GM12891 (cell line): Measurements from ENCODE around the gene GSTO2.

Experiments
- POLR2A ChIP-seq: IDR thresholded peaks from 2 replicates; pipeline ENCODE4 v1.6.1; 2011; ENCODE audit warnings: low read depth, low read length, control low read depth
- POU2F2 ChIP-seq: IDR thresholded peaks from 2 replicates; pipeline ENCODE4 v1.6.1; 2011; ENCODE audit warnings: low read depth, mild to moderate bottlenecking, control low read depth, low read length, moderate library complexity
- TAF1 ChIP-seq: IDR thresholded peaks from 2 replicates; pipeline ENCODE4 v1.6.1; 2011; ENCODE audit warnings: low read depth, low read length, control low read depth

DNA sequence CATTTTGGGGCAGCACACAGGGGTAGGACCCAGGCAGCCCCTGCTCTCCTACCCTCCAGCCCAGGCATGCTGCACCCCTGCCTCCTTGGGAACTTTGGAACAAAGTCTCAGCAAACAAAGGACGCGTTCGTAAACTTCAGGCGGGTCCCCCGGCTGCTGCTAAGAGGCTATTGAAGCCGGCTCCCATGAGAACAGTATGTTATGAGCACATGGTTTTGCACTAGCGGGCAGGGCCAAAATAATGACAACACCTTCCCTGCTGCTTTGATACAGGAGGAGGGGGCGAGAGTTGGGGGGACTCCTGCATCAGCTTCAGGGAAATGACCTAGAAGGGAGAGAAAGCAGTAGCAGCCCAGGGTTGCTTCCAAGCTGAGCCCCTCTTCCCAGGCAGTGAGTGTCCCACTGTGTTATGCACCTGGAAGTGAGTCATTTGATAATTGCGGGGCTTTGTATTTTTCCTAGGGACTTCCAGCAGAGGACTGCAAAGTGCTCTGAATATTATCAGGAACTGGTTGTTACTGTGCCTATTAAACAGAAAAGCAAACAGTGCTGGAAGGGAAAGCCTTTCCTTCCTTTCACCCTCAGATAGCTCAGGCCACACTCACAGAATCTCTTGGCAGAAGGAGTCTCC, 62.3 kb downstream of the GSTO2 start:
- no peak for TF ChIP-seq POLR2A
- no peak for TF ChIP-seq TAF1
- TF ChIP-seq POU2F2, result no peak
